SU-DHL-6 (cell line): ENCODE measurements around the gene RDH13.

Experiments used
- H2AFZ ChIP-seq: fragments of 200-600 bp; sonication (generic); 2 replicates; pipeline ENCODE4 v1.6.1; 2014; ENCODE audit warnings: low read depth, mild to moderate bottlenecking, moderate library complexity, mixed read lengths, antibody characterized with exemption, low read length; ENCODE audit not compliant: severe bottlenecking
- H3F3A ChIP-seq: fragments of 200-600 bp; shearing (Covaris generic); 2 replicates; pipeline ENCODE4 v1.6.0; 2016; ENCODE audit warnings: antibody characterized with exemption, mild to moderate bottlenecking; ENCODE audit not compliant: insufficient read depth
- H3K27ac ChIP-seq: fragments of 200-600 bp; sonication (generic); 2 replicates; pipeline ENCODE4 v1.5.1; 2016; ENCODE audit warnings: low read depth, mild to moderate bottlenecking, low read length, moderate library complexity, mixed read lengths
- H3K27me3 ChIP-seq: fragments of 200-600 bp; sonication (generic), shearing (Covaris generic); 2 replicates; pipeline ENCODE4 v1.6.0; 2014; ENCODE audit warnings: mild to moderate bottlenecking, low read length
- H3K36me3 ChIP-seq: fragments of 200-600 bp; sonication (generic); 2 replicates; pipeline ENCODE4 v1.6.1; 2014; ENCODE audit warnings: mild to moderate bottlenecking, low read length, mixed read lengths
- H3K4me2 ChIP-seq: fragments of 300-600, 200-600 bp; shearing (Covaris generic), sonication (generic); 2 replicates; pipeline ENCODE4 v1.6.0; 2014; ENCODE audit warnings: low read length, low read depth, mild to moderate bottlenecking; ENCODE audit not compliant: poor library complexity, severe bottlenecking
- H3K4me3 ChIP-seq: fragments of 200-600 bp; sonication (generic); 2 replicates; pipeline ENCODE4 v1.5.1; 2014; ENCODE audit warnings: antibody characterized with exemption, low read length, mild to moderate bottlenecking, mixed read lengths; ENCODE audit not compliant: insufficient read depth, poor library complexity, severe bottlenecking
- H3K79me2 ChIP-seq: fragments of 200-600 bp; sonication (generic); 2 replicates; pipeline ENCODE4 v1.6.1; 2014; ENCODE audit warnings: mild to moderate bottlenecking, low read length, moderate library complexity; ENCODE audit not compliant: insufficient read depth
- H3K9ac ChIP-seq: fragments of 200-600 bp; sonication (generic); 2 replicates; pipeline ENCODE4 v1.7.0; 2014; ENCODE audit warnings: mild to moderate bottlenecking, low read length
- H3K9me2 ChIP-seq: fragments of 200-600 bp; sonication (generic); replicated peaks from 2 replicates; pipeline ENCODE4 v1.6.1; 2014; ENCODE audit warnings: low read length; ENCODE audit not compliant: insufficient read depth
- H3K9me3 ChIP-seq: fragments of 200-600 bp; sonication (generic); 2 replicates; pipeline ENCODE4 v1.6.1; 2014; ENCODE audit warnings: low read length, mixed read lengths; ENCODE audit not compliant: insufficient read depth
- H4K20me1 ChIP-seq: fragments of 200-600 bp; sonication (generic); 2 replicates; pipeline ENCODE4 v1.6.1; 2014; ENCODE audit warnings: low read depth, mild to moderate bottlenecking, antibody characterized with exemption, low read length, moderate library complexity, mixed read lengths
- CTCF ChIP-seq: fragments of 200-600 bp; sonication (generic); IDR thresholded peaks from one replicate; pipeline ENCODE4 v1.5.1; 2017; ENCODE audit warnings: antibody characterized with exemption, mild to moderate bottlenecking, low read length, moderate library complexity; ENCODE audit not compliant: insufficient read depth, poor library complexity, severe bottlenecking
- EZH2phosphoT487 ChIP-seq: fragments of 200-600 bp; sonication (generic), shearing (Covaris generic); conservative IDR thresholded peaks from 2 replicates; pipeline ENCODE4 v1.6.1; 2018; ENCODE audit warnings: mild to moderate bottlenecking, antibody characterized with exemption, low read length, moderate library complexity, mixed read lengths

Gene RDH13

GRCh38 chr19:55044286-55044685 is 18.7 kb downstream of the RDH13 start:
- no peaks in the 10 kb centered on the region for H4K20me1 ChIP-seq
- H3K27ac ChIP-seq: no peak overlapping the region
- TF ChIP-seq CTCF (no peak), EZH2phosphoT487 (no peak)
- no peaks in the 10 kb centered on the region for H3K36me3 ChIP-seq
- no peak overlapping the region for H3K4me2 ChIP-seq
- no peak overlapping the region for H3K4me3 ChIP-seq
- no peak overlapping the region for H2AFZ ChIP-seq
- H3K79me2 ChIP-seq: no peaks in the 10 kb centered on the region
- no peaks in the 10 kb centered on the region for H3K9me3 ChIP-seq
- no peaks in the 10 kb centered on the region; the same call in 1 of the 2 replicates for H3F3A ChIP-seq
- no peaks in the 10 kb centered on the region for H3K9me2 ChIP-seq
- no peaks in the 10 kb centered on the region for H3K27me3 ChIP-seq
- H3K9ac ChIP-seq: no peak overlapping the region

- Histone ChIP-seq H3K27ac (no peak overlapping the region), H4K20me1 (no peaks in the 10 kb centered on the region), H3K9me3 (no peaks in the 10 kb centered on the region), H2AFZ (no peak overlapping the region), H3K9me2 (no peaks in the 10 kb centered on the region), H3K4me3 (no peak overlapping the region), H3F3A (no peaks in the 10 kb centered on the region; the same call in 1 of the 2 replicates), H3K4me2 (no peak overlapping the region), H3K36me3 (no peaks in the 10 kb centered on the region), H3K27me3 (no peaks in the 10 kb centered on the region), H3K79me2 (peaks cover 8% of the 10 kb centered on the region; the same call in 1 of the 2 replicates), H3K9ac (no peak overlapping the region)
- no peak for TF ChIP-seq EZH2phosphoT487
- TF ChIP-seq CTCF: no peak
These were observed 20.3 kb downstream of the RDH13 start for GRCh38 chr19:55042688-55043087.

GRCh38 chr19:55042344-55042678 is 20.6 kb downstream of the RDH13 start:
- H3K27ac ChIP-seq: no peak overlapping the region
- no peak overlapping the region for H3K4me2 ChIP-seq
- H3K9me3 ChIP-seq: no peaks in the 10 kb centered on the region
- no peaks in the 10 kb centered on the region; the same call in 1 of the 2 replicates for H3F3A ChIP-seq
- H3K4me3 ChIP-seq: no peak overlapping the region
- no peaks in the 10 kb centered on the region for H4K20me1 ChIP-seq
- H3K36me3 ChIP-seq: no peaks in the 10 kb centered on the region
- no peaks in the 10 kb centered on the region for H3K9me2 ChIP-seq
- TF ChIP-seq CTCF (no peak), EZH2phosphoT487 (no peak)
- H3K27me3 ChIP-seq: no peaks in the 10 kb centered on the region
- peaks cover 9% of the 10 kb centered on the region; the same call in 1 of the 2 replicates for H3K79me2 ChIP-seq
- no peak overlapping the region for H2AFZ ChIP-seq
- no peak overlapping the region for H3K9ac ChIP-seq
